Mesodermal cell (in vitro differentiated cells): ENCODE data around the gene FERMT3.

ENCODE experiments used
- H3K27ac ChIP-seq: 2 replicates; pipeline ENCODE4 v1.7.0; 2013; ENCODE audit warnings: mild to moderate bottlenecking, low read depth, low read length, moderate library complexity; ENCODE audit not compliant: severe bottlenecking
- H3K36me3 ChIP-seq: 2 replicates; pipeline ENCODE4 v1.7.1; 2013; ENCODE audit warnings: mild to moderate bottlenecking, low read length, moderate library complexity; ENCODE audit not compliant: control insufficient read depth, insufficient read depth
- H3K4me1 ChIP-seq: one replicate; pipeline ENCODE4 v1.7.1; 2013; ENCODE audit warnings: mild to moderate bottlenecking, low read length; ENCODE audit not compliant: insufficient read depth, control insufficient read depth, poor library complexity, severe bottlenecking
- H3K4me3 ChIP-seq: 2 replicates; pipeline ENCODE4 v1.7.0; 2013; ENCODE audit warnings: low read length, control low read depth, mild to moderate bottlenecking; ENCODE audit not compliant: insufficient read depth, poor library complexity, severe bottlenecking; ENCODE audit errors: extremely low read depth
- H3K9me3 ChIP-seq: 2 replicates; pipeline ENCODE4 v1.7.1; 2013; ENCODE audit warnings: mild to moderate bottlenecking, low read length, moderate library complexity; ENCODE audit not compliant: control insufficient read depth
- WGBS, 2 experiments: methylation state at CpG; one replicate each; pipeline ENCODE4 v1.1.5; 2013; ENCODE audit warnings: missing lambda C conversion rate in 2 of 2; ENCODE audit not compliant: insufficient coverage in 2 of 2; 5-methylcytosine and 5-hydroxymethylcytosine counted together

Gene FERMT3

DNA sequence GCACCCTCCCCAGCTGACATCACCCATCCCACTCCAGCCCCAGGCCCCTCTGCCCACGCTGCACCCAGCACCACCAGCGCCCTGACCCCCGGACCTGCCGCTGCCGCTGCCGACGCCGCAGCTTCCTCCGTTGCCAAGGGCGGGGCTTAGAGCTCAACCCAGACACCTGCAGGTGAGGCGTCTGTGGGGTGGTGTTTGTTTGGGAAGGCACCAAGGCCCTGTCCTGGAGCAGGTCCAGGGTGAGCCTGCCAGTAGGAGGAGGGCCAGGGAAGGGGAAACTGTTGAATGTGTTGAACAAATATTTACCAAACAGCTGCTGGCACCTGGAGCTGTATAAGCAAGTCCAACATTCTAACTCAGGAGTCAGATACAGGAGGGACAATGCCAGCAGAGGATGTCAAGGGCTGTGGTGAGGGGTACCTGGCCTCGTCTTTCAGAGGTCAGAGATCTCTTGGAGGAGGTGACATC lies 31.0 kb downstream of the FERMT3 start:
- H3K4me1 ChIP-seq, result peaks cover 11% of the 10 kb centered on the region
- no peak overlapping the region for H3K27ac ChIP-seq
- peaks cover 16% of the 10 kb centered on the region for H3K36me3 ChIP-seq
- H3K4me3 ChIP-seq, result no peak overlapping the region
- H3K9me3 ChIP-seq, result no peaks in the 10 kb centered on the region
- 91 to 92% methylated on average over 10 to 12 of the region's 12 CpGs for WGBS, 2 experiments

- peaks cover 17% of the 10 kb centered on the region for H3K4me1 ChIP-seq
- no peak overlapping the region for H3K27ac ChIP-seq
- WGBS, 2 experiments, result 88 to 93% methylated on average over 3 to 4 of the region's 9 CpGs
- H3K4me3 ChIP-seq, result no peak overlapping the region
- H3K36me3 ChIP-seq, result peaks cover 18% of the 10 kb centered on the region
- no peaks in the 10 kb centered on the region for H3K9me3 ChIP-seq
Measured at GRCh38 chr11:64238076-64238475, 31.6 kb downstream of the FERMT3 start.

- H3K9me3 ChIP-seq, result no peaks in the 10 kb centered on the region
- peaks cover 26% of the 10 kb centered on the region for H3K4me1 ChIP-seq
- WGBS, 2 experiments, result 96 to 97% methylated on average over 5 of the region's 5 CpGs
- no peak overlapping the region for H3K27ac ChIP-seq
- no peak overlapping the region for H3K4me3 ChIP-seq
- H3K36me3 ChIP-seq, result peaks cover 27% of the 10 kb centered on the region
Measured at GRCh38 chr11:64238999-64239398, 32.5 kb downstream of the FERMT3 start.

DNA sequence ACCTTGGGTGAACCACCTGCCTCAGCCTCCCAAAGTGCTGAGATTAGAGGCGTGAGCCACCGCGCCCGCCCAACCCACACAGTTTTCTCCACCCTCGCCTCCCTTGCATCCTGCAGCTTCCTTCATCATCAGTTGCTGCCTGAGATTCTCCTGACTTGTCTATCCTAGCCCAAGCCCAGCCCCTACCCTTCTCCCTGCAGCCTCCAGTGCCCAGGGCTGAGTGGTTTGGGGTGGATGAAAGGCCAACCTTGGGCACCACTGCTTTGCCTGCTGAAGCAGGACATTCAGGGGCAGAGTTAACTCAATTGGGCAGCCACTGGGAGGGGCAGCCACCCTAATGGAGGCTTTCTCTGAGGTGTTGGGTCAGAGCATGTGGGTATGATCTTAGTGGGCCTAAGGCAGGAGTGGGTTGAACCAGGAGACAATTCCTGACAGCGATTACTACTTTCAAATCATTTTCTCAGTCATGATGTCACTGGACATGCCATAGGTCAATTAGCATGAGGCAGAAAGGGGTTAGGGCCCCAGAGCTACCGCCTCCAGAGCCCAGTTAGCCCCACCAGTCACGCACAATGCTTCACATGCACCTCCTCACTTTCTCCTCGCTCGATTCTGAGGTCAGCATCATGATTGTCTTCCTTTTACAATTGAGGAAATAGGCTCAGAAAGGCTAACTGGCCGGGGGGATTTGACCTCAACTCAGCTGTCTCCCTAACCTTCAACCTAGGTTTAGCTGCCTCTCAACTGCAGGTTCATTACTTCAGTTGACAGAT lies 33.3 kb downstream of the FERMT3 start:
- peak overlapping the region; percentile 99 for H3K27ac ChIP-seq
- 91 to 100% methylated on average over 10 to 11 of the region's 11 CpGs for WGBS, 2 experiments

GRCh38 chr11:64240435-64241240 lies 34.1 kb downstream of the FERMT3 start, which contains the start of gene FKBP2:
FKBP2 (plus strand) TSS chr11:64241095; CDS start chr11:64242388, 1,293 bp downstream.
- Histone ChIP-seq H3K27ac (peak within 1 kb of the TSS; percentile 99), H3K4me3 (peak within 1 kb of the TSS; percentile 95), H3K9me3 (no peaks in the 10 kb centered on the region), H3K4me1 (peaks cover 28% of the 10 kb centered on the region), H3K36me3 (peaks cover 38% of the 10 kb centered on the region)
- WGBS, 2 experiments, result 5% methylated on average over 33 to 50 of the region's 58 CpGs

More for the DNA sequence above, 33.3 kb downstream of the FERMT3 start:
- peaks cover 34% of the 10 kb centered on the region for H3K36me3 ChIP-seq
- no peaks in the 10 kb centered on the region for H3K9me3 ChIP-seq
- H3K4me1 ChIP-seq, result peaks cover 28% of the 10 kb centered on the region
- H3K4me3 ChIP-seq, result peak overlapping the region; percentile 95

DNA sequence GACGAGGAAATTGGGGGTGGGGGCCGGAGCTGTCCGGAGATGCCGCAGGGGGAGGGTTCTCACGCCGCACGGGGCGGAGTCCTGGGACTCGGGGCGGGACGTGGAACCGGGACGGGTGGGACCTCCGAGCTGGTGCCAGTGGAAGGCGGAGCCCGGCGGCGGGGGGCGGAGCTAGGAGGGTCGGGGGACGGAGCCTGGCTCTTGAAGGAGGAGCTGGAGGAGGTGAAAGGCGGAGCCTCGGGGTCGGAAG lies 34.6 kb downstream of the FERMT3 start:
- 0 to 1% methylated on average over 13 to 22 of the region's 24 CpGs for WGBS, 2 experiments
- Histone ChIP-seq H3K4me1 (peaks cover 28% of the 10 kb centered on the region), H3K27ac (peak overlapping the region; percentile 99), H3K36me3 (peaks cover 38% of the 10 kb centered on the region), H3K9me3 (no peaks in the 10 kb centered on the region), H3K4me3 (peak overlapping the region; percentile 95)

DNA sequence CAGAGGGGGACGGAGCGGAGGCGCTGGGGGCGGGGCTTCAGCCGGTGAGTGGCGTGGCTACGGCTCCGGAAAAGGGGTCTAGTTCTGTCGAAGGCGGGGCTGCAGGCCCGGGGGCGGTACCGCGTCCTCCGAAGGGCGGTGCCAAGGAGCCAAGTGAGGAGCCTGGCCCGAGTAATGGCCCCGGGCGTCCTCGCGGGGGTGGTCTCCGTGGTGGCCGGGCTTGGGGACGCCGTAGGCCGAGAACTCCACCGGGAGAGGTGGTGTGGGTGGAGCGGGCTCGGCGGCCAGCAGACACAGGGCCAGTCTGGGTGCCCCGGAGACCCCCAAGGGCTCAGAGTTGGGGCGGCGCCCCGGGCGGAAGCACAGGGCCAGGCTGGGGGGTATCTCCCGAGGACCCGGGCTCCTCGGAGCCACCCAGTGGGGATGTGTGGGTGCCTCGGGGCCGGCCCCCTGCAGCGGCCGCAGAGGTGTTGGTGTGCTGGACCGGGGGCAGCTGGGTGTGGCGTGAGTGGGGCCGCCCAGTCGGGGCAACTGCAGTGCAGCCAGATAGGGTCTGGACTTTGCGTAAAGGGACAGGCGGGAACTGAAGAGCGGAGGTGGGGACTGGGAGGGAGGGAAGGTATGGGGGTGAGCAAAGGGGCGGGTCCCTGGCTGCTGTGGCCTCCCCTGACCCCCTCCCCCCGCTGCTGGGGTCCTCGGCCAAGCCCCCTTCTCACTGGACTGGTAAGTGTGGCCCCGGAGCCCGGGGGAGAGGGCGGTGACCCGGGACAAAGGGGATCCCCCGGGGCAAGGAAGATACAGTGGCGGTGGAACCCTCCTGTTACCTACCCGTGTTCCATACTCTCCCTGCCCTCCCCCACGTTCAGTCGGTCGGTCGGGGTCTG lies 35.2 kb downstream of the FERMT3 start:
- Histone ChIP-seq H3K4me3 (peak overlapping the region; percentile 95), H3K27ac (peak overlapping the region; percentile 73), H3K4me1 (peaks cover 28% of the 10 kb centered on the region), H3K36me3 (peaks cover 38% of the 10 kb centered on the region), H3K9me3 (no peaks in the 10 kb centered on the region)
- WGBS, 2 experiments, result 1% methylated on average over 41 to 45 of the region's 63 CpGs

DNA sequence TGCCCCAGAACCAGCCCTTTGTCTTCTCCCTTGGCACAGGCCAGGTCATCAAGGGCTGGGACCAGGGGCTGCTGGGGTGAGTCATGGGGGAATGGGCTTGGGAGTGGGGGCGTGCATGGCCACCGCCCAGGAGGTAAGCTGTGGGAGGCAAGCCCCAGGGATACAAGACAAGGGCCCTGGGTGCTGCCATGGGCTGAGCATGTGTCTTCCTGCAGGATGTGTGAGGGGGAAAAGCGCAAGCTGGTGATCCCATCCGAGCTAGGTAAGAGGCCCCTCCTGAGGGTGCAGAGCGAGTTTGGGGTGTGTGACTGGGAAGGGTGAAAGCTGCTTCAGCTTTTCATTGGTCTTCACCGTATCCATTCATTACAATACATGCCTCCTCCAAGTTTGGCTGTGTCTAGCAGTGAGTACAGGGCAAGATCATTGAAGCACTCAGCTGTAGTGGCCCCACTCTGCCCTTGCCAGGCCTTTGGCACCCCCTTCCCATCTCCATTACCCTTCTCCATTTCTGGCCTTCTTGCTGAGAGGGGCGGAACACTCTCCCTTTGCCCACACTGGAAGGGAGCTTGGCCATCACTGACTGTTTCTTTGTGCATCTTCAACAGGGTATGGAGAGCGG lies 36.8 kb downstream of the FERMT3 start:
- Histone ChIP-seq H3K27ac (no peak overlapping the region), H3K9me3 (no peaks in the 10 kb centered on the region), H3K36me3 (peaks cover 25% of the 10 kb centered on the region), H3K4me1 (peaks cover 33% of the 10 kb centered on the region), H3K4me3 (peak overlapping the region; percentile 95)
- WGBS, 2 experiments, result 83 to 93% methylated on average over 3 to 6 of the region's 8 CpGs

- no peaks in the 10 kb centered on the region for H3K9me3 ChIP-seq
- H3K4me1 ChIP-seq, result peaks cover 39% of the 10 kb centered on the region
- 44 to 100% methylated on average over 2 of the region's 5 CpGs for WGBS, 2 experiments
- peaks cover 22% of the 10 kb centered on the region for H3K36me3 ChIP-seq
- H3K4me3 ChIP-seq, result no peak overlapping the region
- no peak overlapping the region for H3K27ac ChIP-seq
Measured at GRCh38 chr11:64244107-64244506, 37.6 kb downstream of the FERMT3 start.

DNA sequence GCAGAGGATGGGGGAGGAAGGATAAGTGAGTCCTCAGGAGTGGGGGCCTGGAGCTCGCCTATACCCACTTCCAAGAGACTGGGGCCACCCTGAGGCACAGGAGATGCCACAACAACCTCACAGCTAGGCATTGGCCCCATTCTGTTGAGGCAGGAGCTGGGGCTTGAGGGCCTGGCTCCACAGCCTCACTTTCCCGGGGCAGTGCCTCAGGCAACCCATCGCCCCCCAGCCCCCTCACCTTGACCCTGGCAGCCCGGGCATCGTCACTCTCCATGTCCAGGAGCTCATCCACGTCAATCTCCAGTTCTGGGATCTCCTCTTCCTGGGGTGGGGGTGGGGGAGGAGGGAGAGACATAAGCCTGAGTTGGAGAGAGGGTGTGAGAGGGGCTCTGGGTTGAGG lies 38.4 kb downstream of the FERMT3 start:
- H3K4me1 ChIP-seq, result peaks cover 43% of the 10 kb centered on the region
- no CpG with 5 or more reads among the region's 6 CpGs for WGBS, 2 experiments
- peak overlapping the region; percentile 3 for H3K27ac ChIP-seq
- peak overlapping the region; percentile 89 for H3K4me3 ChIP-seq
- no peaks in the 10 kb centered on the region for H3K9me3 ChIP-seq
- H3K36me3 ChIP-seq, result peaks cover 22% of the 10 kb centered on the region
